Measurements from ENCODE around the gene SLC12A8. TPM values are rescaled to one million over a fixed set of nuclear protein-coding genes. Genes with fewer than 3 reads are reported as not detected.

The SLC12A8 gene
- polyA plus RNA-seq (2012; ENCODE audit: missing spikeins): 54.1 TPM

- DNase-seq (ENCODE audit: insufficient read length): no peak
Observed at GRCh38 chr3:125212509-125213363, at the start of gene SLC12A8. Gene SLC12A8, minus strand, starts transcription at chr3:125212748. Its CDS starts 1,399 bp downstream, at chr3:125211349.

GRCh38 chr3:125262161-125262560, 49.6 kb upstream of the SLC12A8 start:
- DNase-seq (ENCODE audit: insufficient read length) (no peak), FAIRE-seq (no peak)
- no peak for TF ChIP-seq TAF1 (IDR thresholded peaks at IDR 0.05; ENCODE audit: borderline replicate concordance, low read depth, low read length)
- TF ChIP-seq POLR2A (IDR thresholded peaks at IDR 0.05; ENCODE audit: low read depth, low read length): no peak
- no peak for TF ChIP-seq POLR2AphosphoS5 (IDR thresholded peaks at IDR 0.05; ENCODE audit: low read depth, low read length)

More at GRCh38 chr3:125212509-125213363, at the start of gene SLC12A8:
- FAIRE-seq: peak; percentile 14
- TF ChIP-seq POLR2A (IDR thresholded peaks at IDR 0.05; ENCODE audit: low read depth, low read length): no peak
- TF ChIP-seq POLR2AphosphoS5 (IDR thresholded peaks at IDR 0.05; ENCODE audit: low read depth, low read length): no peak
- no peak for TF ChIP-seq TAF1 (IDR thresholded peaks at IDR 0.05; ENCODE audit: borderline replicate concordance, low read depth, low read length)

GRCh38 chr3:125261031-125261430, 48.5 kb upstream of the SLC12A8 start:
- FAIRE-seq (no peak), DNase-seq (ENCODE audit: insufficient read length) (no peak)
- TF ChIP-seq TAF1 (IDR thresholded peaks at IDR 0.05; ENCODE audit: borderline replicate concordance, low read depth, low read length) (no peak), POLR2A (IDR thresholded peaks at IDR 0.05; ENCODE audit: low read depth, low read length) (no peak), POLR2AphosphoS5 (IDR thresholded peaks at IDR 0.05; ENCODE audit: low read depth, low read length) (no peak)

GRCh38 chr3:125260158-125260557, 47.6 kb upstream of the SLC12A8 start:
- DNase-seq (ENCODE audit: insufficient read length) (no peak), FAIRE-seq (no peak)
- TF ChIP-seq POLR2A (IDR thresholded peaks at IDR 0.05; ENCODE audit: low read depth, low read length) (no peak), TAF1 (IDR thresholded peaks at IDR 0.05; ENCODE audit: borderline replicate concordance, low read depth, low read length) (no peak), POLR2AphosphoS5 (IDR thresholded peaks at IDR 0.05; ENCODE audit: low read depth, low read length) (no peak)

- no peak for TF ChIP-seq POLR2A (IDR thresholded peaks at IDR 0.05; ENCODE audit: low read depth, low read length)
- no peak for TF ChIP-seq POLR2AphosphoS5 (IDR thresholded peaks at IDR 0.05; ENCODE audit: low read depth, low read length)
- no peak for TF ChIP-seq TAF1 (IDR thresholded peaks at IDR 0.05; ENCODE audit: borderline replicate concordance, low read depth, low read length)
- FAIRE-seq (no peak), DNase-seq (ENCODE audit: insufficient read length) (no peak)
Observed at GRCh38 chr3:125257536-125257935, 45.0 kb upstream of the SLC12A8 start.

GRCh38 chr3:125256675-125257074, 44.1 kb upstream of the SLC12A8 start:
- TF ChIP-seq TAF1 (IDR thresholded peaks at IDR 0.05; ENCODE audit: borderline replicate concordance, low read depth, low read length): no peak
- no peak for FAIRE-seq
- no peak for DNase-seq (ENCODE audit: insufficient read length)

GRCh38 chr3:125250973-125251372, 38.4 kb upstream of the SLC12A8 start:
- no peak for TF ChIP-seq POLR2A (IDR thresholded peaks at IDR 0.05; ENCODE audit: low read depth, low read length)
- TF ChIP-seq TAF1 (IDR thresholded peaks at IDR 0.05; ENCODE audit: borderline replicate concordance, low read depth, low read length): no peak
- TF ChIP-seq POLR2AphosphoS5 (IDR thresholded peaks at IDR 0.05; ENCODE audit: low read depth, low read length): no peak
- DNase-seq (ENCODE audit: insufficient read length) (no peak), FAIRE-seq (no peak)

GRCh38 chr3:125246237-125246636, 33.7 kb upstream of the SLC12A8 start:
- DNase-seq (ENCODE audit: insufficient read length) (no peak), FAIRE-seq (no peak)
- TF ChIP-seq TAF1 (IDR thresholded peaks at IDR 0.05; ENCODE audit: borderline replicate concordance, low read depth, low read length) (no peak), POLR2A (IDR thresholded peaks at IDR 0.05; ENCODE audit: low read depth, low read length) (no peak), POLR2AphosphoS5 (IDR thresholded peaks at IDR 0.05; ENCODE audit: low read depth, low read length) (no peak)

GRCh38 chr3:125245521-125245920, 33.0 kb upstream of the SLC12A8 start:
- FAIRE-seq (no peak), DNase-seq (ENCODE audit: insufficient read length) (no peak)
- TF ChIP-seq POLR2A (IDR thresholded peaks at IDR 0.05; ENCODE audit: low read depth, low read length) (no peak), TAF1 (IDR thresholded peaks at IDR 0.05; ENCODE audit: borderline replicate concordance, low read depth, low read length) (no peak), POLR2AphosphoS5 (IDR thresholded peaks at IDR 0.05; ENCODE audit: low read depth, low read length) (no peak)

GRCh38 chr3:125240496-125240895, 27.9 kb upstream of the SLC12A8 start:
- no peak for TF ChIP-seq POLR2A (IDR thresholded peaks at IDR 0.05; ENCODE audit: low read depth, low read length)
- no peak for TF ChIP-seq POLR2AphosphoS5 (IDR thresholded peaks at IDR 0.05; ENCODE audit: low read depth, low read length)
- TF ChIP-seq TAF1 (IDR thresholded peaks at IDR 0.05; ENCODE audit: borderline replicate concordance, low read depth, low read length): no peak
- no peak for DNase-seq (ENCODE audit: insufficient read length)

GRCh38 chr3:125239266-125239665, 26.7 kb upstream of the SLC12A8 start:
- TF ChIP-seq POLR2A (IDR thresholded peaks at IDR 0.05; ENCODE audit: low read depth, low read length) (no peak), TAF1 (IDR thresholded peaks at IDR 0.05; ENCODE audit: borderline replicate concordance, low read depth, low read length) (no peak), POLR2AphosphoS5 (IDR thresholded peaks at IDR 0.05; ENCODE audit: low read depth, low read length) (no peak)
- no peak for DNase-seq (ENCODE audit: insufficient read length)
- no peak for FAIRE-seq

More at GRCh38 chr3:125240496-125240895, 27.9 kb upstream of the SLC12A8 start:
- FAIRE-seq: no peak

GRCh38 chr3:125238759-125239158, 26.2 kb upstream of the SLC12A8 start:
- TF ChIP-seq TAF1 (IDR thresholded peaks at IDR 0.05; ENCODE audit: borderline replicate concordance, low read depth, low read length) (no peak), POLR2AphosphoS5 (IDR thresholded peaks at IDR 0.05; ENCODE audit: low read depth, low read length) (no peak), POLR2A (IDR thresholded peaks at IDR 0.05; ENCODE audit: low read depth, low read length) (no peak)
- FAIRE-seq: no peak
- no peak for DNase-seq (ENCODE audit: insufficient read length)

Measured in GM12892 (cell line).